Osteoblast (primary cell): ENCODE data around the gene ADD2. TPM values are rescaled to one million over a fixed set of nuclear protein-coding genes. Genes with fewer than 3 reads are reported as not detected.

Experiments
- DNase-seq: peaks from one replicate; pipeline ENCODE4 v3.0.0; 2011; ENCODE audit warnings: low spot score, mixed read lengths; ENCODE audit not compliant: insufficient read length; ENCODE audit errors: missing footprints
- H2AFZ ChIP-seq: 2 replicates; pipeline ENCODE4 v1.6.0; 2011; ENCODE audit warnings: mild to moderate bottlenecking, low read length
- H3K27ac ChIP-seq: 2 replicates; pipeline ENCODE4 v1.5.1; 2011; ENCODE audit warnings: mild to moderate bottlenecking, low read depth, low read length, moderate library complexity
- H3K27me3 ChIP-seq: 2 replicates; pipeline ENCODE4 v1.6.0; 2012; ENCODE audit warnings: mild to moderate bottlenecking, control low read depth, inconsistent platforms, low read length, moderate library complexity; ENCODE audit not compliant: insufficient read depth
- H3K36me3 ChIP-seq: 2 replicates; pipeline ENCODE4 v1.5.1; 2011; ENCODE audit warnings: mild to moderate bottlenecking, low read length, control low read depth, moderate library complexity; ENCODE audit not compliant: insufficient read depth
- H3K4me1 ChIP-seq: 2 replicates; pipeline ENCODE4 v1.5.1; 2011; ENCODE audit warnings: mild to moderate bottlenecking, low read length, control low read depth, moderate library complexity; ENCODE audit not compliant: insufficient read depth
- H3K4me2 ChIP-seq: 2 replicates; pipeline ENCODE4 v1.6.0; 2011; ENCODE audit warnings: mild to moderate bottlenecking, low read length; ENCODE audit not compliant: insufficient read depth
- H3K4me3 ChIP-seq: fragments of 200-600 bp; sonication (generic); 3 replicates; pipeline ENCODE4 v1.5.1; 2012; ENCODE audit warnings: mild to moderate bottlenecking, low read length, inconsistent platforms; ENCODE audit not compliant: insufficient read depth
- H3K79me2 ChIP-seq: 2 replicates; pipeline ENCODE4 v1.6.0; 2012; ENCODE audit warnings: mild to moderate bottlenecking, low read length, control low read depth, inconsistent platforms; ENCODE audit not compliant: insufficient read depth
- H3K9me3 ChIP-seq: 2 replicates; pipeline ENCODE4 v1.5.1; 2011; ENCODE audit warnings: low read depth, low read length, control low read depth
- H4K20me1 ChIP-seq: 2 replicates; pipeline ENCODE4 v1.6.0; 2012; ENCODE audit warnings: mild to moderate bottlenecking, low read length, control low read depth; ENCODE audit not compliant: insufficient read depth
- CTCF ChIP-seq: IDR thresholded peaks from 2 replicates; pipeline ENCODE4 v1.5.1; 2011; ENCODE audit warnings: mild to moderate bottlenecking, low read depth, low read length, moderate library complexity; ENCODE audit errors: extremely low read depth
- total RNA-seq: library from RNA; depleted of rRNA; stranded (reverse); fragments of >200 nt; gene quantifications from 2 replicates; pipeline ENCODE4 v1.2.3, GENCODE V29; 2012

Gene ADD2
- total RNA-seq, 1 donor: not detected

GRCh38 chr2:70776266-70776665, 8.3 kb upstream of the ADD2 start:
- no peak for DNase-seq
- no peaks in the 10 kb centered on the region for H3K79me2 ChIP-seq
- no peak overlapping the region for H2AFZ ChIP-seq
- H3K36me3 ChIP-seq: no peaks in the 10 kb centered on the region
- peaks cover 36% of the 10 kb centered on the region for H3K27me3 ChIP-seq
- H3K4me1 ChIP-seq: no peaks in the 10 kb centered on the region
- H3K4me2 ChIP-seq: no peak overlapping the region
- no peak for TF ChIP-seq CTCF
- H4K20me1 ChIP-seq: no peaks in the 10 kb centered on the region
- no peak overlapping the region for H3K27ac ChIP-seq
- H3K9me3 ChIP-seq: no peaks in the 10 kb centered on the region
- H3K4me3 ChIP-seq: no peak overlapping the region

GRCh38 chr2:70775141-70775540, 7.1 kb upstream of the ADD2 start:
- Histone ChIP-seq H3K4me3 (no peak overlapping the region), H3K27ac (no peak overlapping the region), H3K4me1 (no peaks in the 10 kb centered on the region), H3K79me2 (no peaks in the 10 kb centered on the region), H3K27me3 (peaks cover 42% of the 10 kb centered on the region), H3K4me2 (no peak overlapping the region), H3K36me3 (no peaks in the 10 kb centered on the region), H4K20me1 (no peaks in the 10 kb centered on the region), H3K9me3 (no peaks in the 10 kb centered on the region), H2AFZ (no peak overlapping the region)
- DNase-seq: no peak
- no peak for TF ChIP-seq CTCF

DNA sequence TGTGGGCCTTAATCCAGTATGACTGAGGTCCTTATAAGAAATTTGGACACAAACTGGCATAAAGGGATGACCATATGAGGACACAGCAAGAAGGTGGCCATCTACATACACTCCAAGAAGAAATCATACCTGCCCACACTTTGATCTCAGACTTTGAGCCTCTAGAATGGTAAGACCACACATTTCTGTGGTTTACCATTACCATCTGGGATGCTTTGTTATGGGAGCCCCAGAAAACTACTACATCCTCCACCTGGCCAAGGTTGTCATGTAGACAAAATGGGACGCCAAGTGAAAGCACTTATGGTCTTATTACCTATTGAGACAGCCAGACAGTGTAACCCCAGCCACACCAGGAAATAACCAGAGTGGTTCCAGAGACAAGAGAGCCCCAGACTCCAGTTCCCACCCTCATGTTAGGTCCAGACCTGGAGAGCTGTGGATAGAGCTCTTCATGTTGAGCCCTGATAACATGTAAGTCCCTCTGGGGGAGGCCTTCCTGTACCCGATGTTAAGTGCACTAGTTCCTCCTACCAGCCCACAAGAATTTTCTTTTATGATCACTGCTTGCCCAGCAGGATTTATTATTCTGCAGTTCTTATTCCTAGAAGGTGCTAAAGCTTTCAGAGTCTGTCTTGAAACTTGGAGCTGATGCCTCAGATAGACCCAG, 4.6 kb upstream of the ADD2 start:
- peaks cover 56% of the 10 kb centered on the region for H3K27me3 ChIP-seq
- H3K79me2 ChIP-seq: no peaks in the 10 kb centered on the region
- no peak for TF ChIP-seq CTCF
- no peaks in the 10 kb centered on the region for H3K36me3 ChIP-seq
- H2AFZ ChIP-seq: no peak overlapping the region
- H3K4me2 ChIP-seq: no peak overlapping the region
- H3K27ac ChIP-seq: no peak overlapping the region
- H3K4me1 ChIP-seq: no peaks in the 10 kb centered on the region
- H3K4me3 ChIP-seq: no peak overlapping the region
- H4K20me1 ChIP-seq: no peaks in the 10 kb centered on the region
- DNase-seq: no peak
- H3K9me3 ChIP-seq: no peaks in the 10 kb centered on the region

DNA sequence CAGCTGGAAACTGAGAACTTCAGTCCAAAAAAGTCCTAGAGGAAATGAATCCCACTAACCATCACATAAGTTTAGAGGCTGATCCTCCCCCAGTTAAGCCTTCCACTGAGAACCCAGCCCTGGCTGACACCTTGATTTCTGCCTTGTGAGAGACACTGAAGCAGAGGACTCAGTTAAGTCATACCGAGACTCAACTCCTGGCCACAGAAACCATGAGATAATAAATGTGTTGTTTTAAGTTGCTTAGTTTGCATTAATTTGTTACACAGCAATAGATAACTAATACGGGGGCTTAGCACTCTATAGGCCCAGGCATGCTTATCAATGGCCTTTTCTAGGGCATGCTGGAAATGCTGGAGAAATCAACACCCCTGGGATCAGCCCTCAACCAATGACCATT, 3.4 kb upstream of the ADD2 start:
- Histone ChIP-seq H3K27ac (no peak overlapping the region), H3K27me3 (peaks cover 65% of the 10 kb centered on the region), H3K9me3 (no peaks in the 10 kb centered on the region), H3K79me2 (no peaks in the 10 kb centered on the region), H2AFZ (no peak overlapping the region), H3K36me3 (no peaks in the 10 kb centered on the region), H3K4me3 (no peak overlapping the region), H3K4me1 (no peaks in the 10 kb centered on the region), H3K4me2 (no peak overlapping the region), H4K20me1 (no peaks in the 10 kb centered on the region)
- DNase-seq: no peak
- no peak for TF ChIP-seq CTCF
